DND-41 (cell line): Measurements from ENCODE around the gene NEK7.

Source experiments
- CTCF ChIP-seq: IDR thresholded peaks from 2 replicates; pipeline ENCODE4 v1.5.1; 2012; ENCODE audit warnings: borderline replicate concordance, low read length, moderate library complexity, mild to moderate bottlenecking; ENCODE audit not compliant: poor library complexity, severe bottlenecking; ENCODE audit errors: extremely low read depth
- EZH2 ChIP-seq: IDR thresholded peaks from 3 replicates; pipeline ENCODE4 v1.6.1; 2012; ENCODE audit warnings: borderline replicate concordance, low read depth, mild to moderate bottlenecking, moderate library complexity, low read length, inconsistent platforms; ENCODE audit not compliant: severe bottlenecking

DNA sequence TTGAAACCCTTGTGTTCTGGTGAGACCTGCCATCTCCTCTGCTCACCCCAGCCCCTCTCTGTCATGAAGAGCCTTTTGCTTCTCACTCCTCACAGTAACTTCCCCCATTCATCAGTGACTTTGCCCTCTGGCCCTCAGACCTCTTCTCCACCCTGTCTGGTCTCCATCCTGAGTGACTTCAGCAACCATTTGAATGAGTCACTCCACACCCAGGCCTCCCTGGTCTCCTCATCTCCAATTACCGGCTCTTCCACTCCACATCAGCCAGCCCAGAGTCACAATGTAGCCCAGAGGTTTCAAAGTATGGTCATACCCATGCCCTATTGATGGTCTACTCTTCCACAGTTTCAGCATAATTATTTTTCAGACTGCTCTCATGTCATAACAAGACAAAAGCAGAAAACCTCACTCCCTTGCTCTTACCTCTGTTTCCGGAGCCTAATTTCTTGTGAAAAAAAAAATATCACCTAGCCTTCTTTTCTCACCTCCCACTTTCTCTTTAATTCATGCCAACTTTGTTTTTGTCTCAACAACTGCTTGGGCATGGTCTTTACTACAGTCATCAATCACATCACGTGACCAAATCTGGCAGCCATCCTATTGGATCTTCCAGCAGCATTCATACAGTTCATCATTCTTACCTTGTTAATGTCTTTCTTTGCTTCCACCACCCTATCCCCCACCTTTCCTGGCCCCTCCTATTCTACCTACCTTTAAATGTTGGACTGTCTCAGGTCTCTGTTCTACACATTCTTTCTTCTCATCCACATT, 35.6 kb upstream of the NEK7 start:
- TF ChIP-seq CTCF (no peak), EZH2 (no peak)
